Caki2 (cell line): ENCODE data around the gene COPA. TPM values are rescaled to one million over a fixed set of nuclear protein-coding genes. Genes with fewer than 3 reads are reported as not detected.
"Not testable (repeated sequence)": the region's sequence is repeated elsewhere in the genome, so short reads cannot be mapped to it uniquely, and the experiment has no call there.

Source experiments
- DNase-seq: peaks from one replicate; pipeline ENCODE4 v3.0.0-alpha.2; 2015; ENCODE audit warnings: low read depth
- in situ Hi-C: cut with HindIII; loops from 2 replicates; pipeline ENCODE4 v1.10.0; 2016; ENCODE audit warnings: low sequenced_read_pairs, low pct_unique_long_range_greater_than_20kb, mixed read lengths
- total RNA-seq: library from RNA; depleted of rRNA; stranded (reverse); fragments of >200 nt; shearing (Covaris generic); gene quantifications from 2 replicates; pipeline ENCODE4 v1.2.3, GENCODE V29; 2014; ENCODE audit warnings: low replicate concordance

Gene COPA
- total RNA-seq, 1 experiment from 2014 or later = 84.9 TPM

GRCh38 chr1:160291248-160292220 lies 51.5 kb downstream of the COPA start:
- DNase-seq = peak; percentile 59
- in situ Hi-C loops = no loop called here

DNA sequence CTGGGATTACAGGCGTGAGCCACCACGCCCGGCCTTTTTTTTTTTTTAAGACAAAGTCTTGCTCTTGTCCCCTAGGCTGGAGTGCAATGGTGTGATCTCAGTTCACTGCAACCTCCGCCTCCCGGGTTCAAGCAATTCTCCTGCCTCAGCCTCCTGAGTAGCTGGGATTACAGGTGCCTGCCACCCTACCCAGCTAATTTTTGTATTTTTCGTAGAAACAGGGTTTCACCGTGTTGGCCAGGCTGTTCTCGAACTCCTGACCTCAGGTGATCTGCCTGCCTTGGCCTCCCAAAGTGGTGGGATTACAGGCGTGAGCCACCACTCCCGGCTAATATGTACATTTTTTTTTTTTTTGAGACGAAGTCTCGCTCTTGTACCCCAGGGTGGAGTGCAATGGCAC lies 55.3 kb downstream of the COPA start:
- in situ Hi-C loops, DNase-seq: not testable (repeated sequence)

- no peak for DNase-seq
Observed at GRCh38 chr1:160285506-160285905, 57.5 kb downstream of the COPA start.

GRCh38 chr1:160284782-160285344 lies 58.2 kb downstream of the COPA start, which contains the start of gene PEX19:
Gene PEX19 (minus strand): TSS chr1:160285133. CDS start chr1:160285124, 9 bp downstream.
- DNase-seq = peak; percentile 81
- in situ Hi-C loops = no loop called here

More at GRCh38 chr1:160285506-160285905, 57.5 kb downstream of the COPA start:
- in situ Hi-C loops = no loop called here

- in situ Hi-C loops = no loop called here
Observed at GRCh38 chr1:160284220-160284781, 58.7 kb downstream of the COPA start.

DNA sequence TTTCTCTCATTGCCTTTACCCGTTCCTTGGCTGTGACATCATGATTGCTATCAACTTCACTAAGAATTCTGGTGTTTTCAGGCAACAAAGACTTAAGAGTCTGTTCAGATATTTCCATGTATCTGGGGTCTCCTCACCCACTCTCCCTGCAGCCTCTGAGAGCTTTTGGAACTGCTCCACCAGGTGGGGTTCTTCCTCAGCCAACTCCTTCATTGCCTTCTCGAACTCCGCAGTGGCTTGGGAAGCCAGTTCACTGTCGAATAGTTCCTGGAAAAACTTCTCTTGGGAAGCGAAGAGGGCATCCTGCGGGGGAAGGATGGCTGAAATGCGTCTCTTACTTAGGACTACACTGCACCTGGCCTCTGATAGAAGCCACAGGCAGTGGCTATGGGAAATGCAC lies 60.2 kb downstream of the COPA start:
- in situ Hi-C loops = no loop called here
- DNase-seq = no peak

More at GRCh38 chr1:160284220-160284781, 58.7 kb downstream of the COPA start:
- peak; percentile 10 for DNase-seq

- in situ Hi-C loops = no loop called here
- no peak for DNase-seq
Observed at GRCh38 chr1:160277987-160278386, 65.1 kb downstream of the COPA start.

DNA sequence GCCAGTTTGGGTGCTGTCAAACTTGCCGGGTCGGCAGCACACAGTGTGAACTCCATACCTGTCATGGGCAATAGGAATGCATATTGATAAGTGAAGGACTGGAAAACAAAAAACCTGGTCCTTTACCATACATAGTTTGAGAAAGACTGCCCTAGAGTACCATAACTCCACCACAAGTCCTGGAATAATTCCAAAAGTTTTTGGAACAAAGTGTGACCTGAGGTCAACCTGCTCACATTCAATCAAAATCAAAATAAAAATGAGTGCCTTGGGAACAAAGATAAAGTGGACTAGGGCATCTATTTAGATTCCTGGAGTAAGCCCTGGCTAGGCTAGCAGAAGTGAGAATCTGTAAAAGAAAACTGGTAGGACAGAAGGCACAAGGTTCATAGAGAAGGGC lies 65.7 kb downstream of the COPA start:
- in situ Hi-C loops = no loop called here
- DNase-seq = no peak

DNA sequence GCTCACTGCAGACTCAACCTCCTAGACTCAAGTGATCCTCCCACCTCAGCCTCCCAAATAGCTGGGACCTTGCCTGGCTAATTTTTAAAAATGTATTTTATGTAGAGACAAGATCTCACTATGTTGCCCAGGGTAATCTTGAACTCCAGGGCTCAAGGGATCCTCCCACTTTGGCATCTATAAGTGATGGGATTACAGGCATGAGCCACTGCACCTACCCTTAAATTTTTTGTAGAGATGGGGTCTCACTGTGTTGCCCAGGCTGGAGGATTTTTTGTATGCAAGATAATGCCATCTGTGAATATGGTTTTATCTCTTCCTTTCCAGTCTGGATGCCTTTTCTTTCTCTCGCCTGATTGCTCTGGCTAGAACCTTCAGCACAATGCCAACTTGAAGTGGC lies 72.0 kb downstream of the COPA start:
- in situ Hi-C loops = no loop called here
- no peak for DNase-seq

- in situ Hi-C loops = no loop called here
- DNase-seq = no peak
Observed at GRCh38 chr1:160267284-160267991, 75.6 kb downstream of the COPA start.

DNA sequence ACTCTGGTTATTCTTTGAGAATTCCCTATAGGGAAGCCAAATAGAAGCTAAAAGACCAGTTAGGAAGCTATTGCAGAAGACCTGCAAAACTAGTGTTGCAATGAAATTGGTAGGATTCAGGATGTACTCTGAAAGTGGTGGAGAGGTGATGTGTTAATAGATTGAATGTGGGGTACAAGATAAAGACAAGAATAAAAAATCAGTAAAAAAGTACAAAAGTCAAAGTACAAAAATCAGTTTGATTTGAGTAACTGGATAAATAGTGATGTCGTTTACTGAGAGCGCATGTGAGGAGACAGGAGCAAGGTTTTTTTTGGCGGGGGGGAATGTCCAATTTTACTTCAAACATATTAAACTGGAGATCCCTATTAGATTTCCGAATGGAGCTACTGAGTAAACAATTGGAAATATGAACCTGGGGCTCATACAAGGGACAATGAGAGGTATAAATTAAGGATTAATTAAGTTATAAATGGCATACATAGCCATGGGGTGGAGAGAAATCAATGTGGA lies 78.2 kb downstream of the COPA start:
- in situ Hi-C loops = no loop called here
- DNase-seq = no peak

DNA sequence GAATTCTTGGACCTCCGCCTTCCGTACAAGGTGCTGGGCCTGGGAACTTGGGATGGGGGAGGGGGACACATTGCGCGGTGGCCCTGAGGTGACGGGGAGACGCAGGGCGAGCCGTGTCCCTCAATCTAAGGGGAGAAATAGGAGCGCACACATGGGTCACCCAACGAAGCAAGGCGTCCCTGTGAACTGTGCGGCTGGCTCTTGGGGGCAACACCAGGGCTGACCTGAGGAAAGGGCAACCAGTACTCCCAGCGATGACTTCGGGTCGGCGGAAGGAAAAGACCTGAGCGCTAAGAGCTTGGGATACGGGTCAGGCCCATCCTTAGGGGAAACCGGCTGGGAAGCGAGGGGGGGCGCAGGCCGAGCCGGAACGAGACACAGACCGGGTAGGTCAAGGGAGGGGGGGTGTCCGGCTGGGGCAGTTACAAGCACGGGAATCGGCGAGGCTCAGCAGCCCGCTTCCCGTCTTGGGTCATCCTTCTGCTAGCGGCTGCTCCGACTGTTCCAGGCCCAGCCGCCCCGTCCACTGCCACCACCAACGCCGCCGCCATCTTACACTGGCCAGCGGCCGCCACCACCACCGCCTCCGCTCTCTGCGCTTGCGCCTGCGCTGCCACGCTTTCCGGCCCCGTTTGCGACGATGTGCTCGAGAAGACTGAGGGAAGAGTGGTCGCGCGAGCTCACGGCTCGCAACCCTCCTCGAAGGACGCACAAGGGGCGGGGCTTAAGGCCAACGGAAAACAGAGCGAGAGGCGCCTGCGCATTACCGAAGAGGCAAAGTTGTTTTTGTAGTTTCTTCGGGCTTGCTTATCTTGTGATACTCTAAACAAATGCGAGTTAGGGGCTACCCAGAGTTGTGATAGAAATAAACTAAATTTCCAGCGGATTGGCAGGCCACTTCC lies 80.9 kb downstream of the COPA start, which contains the start of gene DCAF8:
Gene DCAF8, minus strand, starts transcription at position 657 of the 902 bp plus-strand sequence. CDS start 18,541 bp downstream, outside the sequence.
- peak; percentile 94 for DNase-seq
- in situ Hi-C loops = no loop called here

GRCh38 chr1:160261556-160261892 lies 81.5 kb downstream of the COPA start:
- in situ Hi-C loops = no loop called here
- peak; percentile 77 for DNase-seq

GRCh38 chr1:160260406-160261382 lies 82.4 kb downstream of the COPA start:
- peak; percentile 74 for DNase-seq
- in situ Hi-C loops = no loop called here

GRCh38 chr1:160258177-160258798 lies 84.8 kb downstream of the COPA start:
- DNase-seq = no peak
- in situ Hi-C loops = no loop called here
